MM.1S (cell line): ENCODE measurements around the gene IL13RA2.

ENCODE experiments used
- DNase-seq: peaks from one replicate; pipeline ENCODE4 v3.0.0-alpha.2; 2015
- H2AFZ ChIP-seq: fragments of 300-600 bp; sonication (generic); 2 replicates; pipeline ENCODE4 v1.6.0; 2016; ENCODE audit warnings: antibody characterized with exemption, low read length
- H3F3A ChIP-seq: fragments of 300-600 bp; sonication (generic); 2 replicates; pipeline ENCODE4 v1.6.1; 2016; ENCODE audit warnings: mild to moderate bottlenecking, antibody characterized with exemption, low read length, moderate library complexity, mixed read lengths; ENCODE audit not compliant: insufficient read depth
- H3K27ac ChIP-seq: fragments of 300-600 bp; sonication (generic); 2 replicates; pipeline ENCODE4 v1.5.1; 2016; ENCODE audit warnings: mild to moderate bottlenecking, low read length
- H3K27me3 ChIP-seq: fragments of 300-600 bp; sonication (generic); replicated peaks from 2 replicates; pipeline ENCODE4 v1.6.0; 2016; ENCODE audit warnings: low read length; ENCODE audit not compliant: insufficient read depth
- H3K36me3 ChIP-seq: fragments of 300-600 bp; sonication (generic); replicated peaks from 2 replicates; pipeline ENCODE4 v1.6.1; 2016; ENCODE audit warnings: mild to moderate bottlenecking, low read length, mixed read lengths; ENCODE audit not compliant: insufficient read depth
- H3K4me1 ChIP-seq: fragments of 300-600 bp; sonication (generic); 2 replicates; pipeline ENCODE4 v1.6.1; 2016; ENCODE audit warnings: low read length, mixed read lengths
- H3K4me2 ChIP-seq: fragments of 300-600 bp; sonication (generic); 2 replicates; pipeline ENCODE4 v1.6.0; 2016; ENCODE audit warnings: low read depth, low read length
- H3K4me3 ChIP-seq: fragments of 300-600 bp; sonication (generic); 2 replicates; pipeline ENCODE4 v1.5.1; 2016; ENCODE audit warnings: low read length, mixed read lengths
- H3K79me2 ChIP-seq: fragments of 300-600 bp; sonication (generic); 2 replicates; pipeline ENCODE4 v1.6.1; 2016; ENCODE audit warnings: mixed run types, low read length, mixed read lengths
- H3K9ac ChIP-seq: fragments of 300-600 bp; sonication (generic); 2 replicates; pipeline ENCODE4 v1.6.1; 2016; ENCODE audit warnings: low read length, mixed read lengths
- H3K9me2 ChIP-seq: fragments of 300-600 bp; sonication (generic); replicated peaks from 2 replicates; pipeline ENCODE4 v1.6.1; 2016; ENCODE audit warnings: mild to moderate bottlenecking, low read length, mixed read lengths; ENCODE audit not compliant: insufficient read depth
- H3K9me3 ChIP-seq: fragments of 300-600 bp; sonication (generic); replicated peaks from 2 replicates; pipeline ENCODE4 v1.6.1; 2016; ENCODE audit warnings: mild to moderate bottlenecking, low read length, mixed read lengths; ENCODE audit not compliant: insufficient read depth
- H4K20me1 ChIP-seq: fragments of 300-600 bp; sonication (generic); 2 replicates; pipeline ENCODE4 v1.6.1; 2016; ENCODE audit warnings: mild to moderate bottlenecking, low read length, moderate library complexity, mixed read lengths; ENCODE audit not compliant: insufficient read depth
- EZH2 ChIP-seq: fragments of 300-600 bp; sonication (generic); optimal IDR thresholded peaks from 2 replicates; pipeline ENCODE3; 2017; ENCODE audit warnings: low read depth, mild to moderate bottlenecking, antibody characterized with exemption, low read length, mixed read lengths
- EZH2phosphoT487 ChIP-seq: fragments of 300-600 bp; sonication (generic); IDR thresholded peaks from 2 replicates; pipeline ENCODE4 v1.6.1; 2018; ENCODE audit warnings: antibody characterized with exemption, low read length
- TF ChIP-seq, protein P1 (sequence below): fragments of 300-600 bp; sonication (generic); IDR thresholded peaks from 2 replicates; pipeline ENCODE4 v1.5.1; 2016; ENCODE audit warnings: antibody characterized with exemption, low read length, mixed read lengths

Gene IL13RA2

DNA sequence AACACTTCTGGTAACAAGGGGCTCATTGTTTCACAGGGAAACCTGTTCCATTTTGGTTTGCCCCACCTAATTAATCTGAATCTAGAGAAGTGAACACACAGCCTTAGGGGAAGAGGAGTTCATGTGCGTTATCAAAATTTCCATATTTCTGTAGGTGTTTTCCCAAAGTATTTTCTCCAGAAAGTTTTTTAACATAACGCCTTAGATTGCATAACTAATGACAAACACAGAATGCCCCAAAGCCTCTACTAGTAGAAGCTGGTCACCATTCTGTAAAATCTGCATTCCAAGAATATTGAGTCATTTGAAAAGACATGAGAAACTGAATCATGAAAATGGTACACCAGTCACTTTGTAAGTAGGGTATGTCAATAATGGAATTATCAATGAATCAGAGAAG is 41.1 kb downstream of the IL13RA2 start:
- Histone ChIP-seq H3K9me3 (no peaks in the 10 kb centered on the region), H3K4me2 (no peak overlapping the region), H4K20me1 (no peaks in the 10 kb centered on the region), H3K9ac (no peak overlapping the region), H3K36me3 (no peaks in the 10 kb centered on the region), H3K4me3 (no peak overlapping the region), H3K27ac (no peak overlapping the region), H3K9me2 (no peaks in the 10 kb centered on the region), H3K79me2 (no peaks in the 10 kb centered on the region), H3F3A (no peaks in the 10 kb centered on the region), H2AFZ (no peak overlapping the region), H3K27me3 (no peaks in the 10 kb centered on the region), H3K4me1 (no peaks in the 10 kb centered on the region)
- no peak for DNase-seq
- TF ChIP-seq EZH2 (no peak), EZH2phosphoT487 (no peak)
- TF ChIP-seq, protein P1, sequence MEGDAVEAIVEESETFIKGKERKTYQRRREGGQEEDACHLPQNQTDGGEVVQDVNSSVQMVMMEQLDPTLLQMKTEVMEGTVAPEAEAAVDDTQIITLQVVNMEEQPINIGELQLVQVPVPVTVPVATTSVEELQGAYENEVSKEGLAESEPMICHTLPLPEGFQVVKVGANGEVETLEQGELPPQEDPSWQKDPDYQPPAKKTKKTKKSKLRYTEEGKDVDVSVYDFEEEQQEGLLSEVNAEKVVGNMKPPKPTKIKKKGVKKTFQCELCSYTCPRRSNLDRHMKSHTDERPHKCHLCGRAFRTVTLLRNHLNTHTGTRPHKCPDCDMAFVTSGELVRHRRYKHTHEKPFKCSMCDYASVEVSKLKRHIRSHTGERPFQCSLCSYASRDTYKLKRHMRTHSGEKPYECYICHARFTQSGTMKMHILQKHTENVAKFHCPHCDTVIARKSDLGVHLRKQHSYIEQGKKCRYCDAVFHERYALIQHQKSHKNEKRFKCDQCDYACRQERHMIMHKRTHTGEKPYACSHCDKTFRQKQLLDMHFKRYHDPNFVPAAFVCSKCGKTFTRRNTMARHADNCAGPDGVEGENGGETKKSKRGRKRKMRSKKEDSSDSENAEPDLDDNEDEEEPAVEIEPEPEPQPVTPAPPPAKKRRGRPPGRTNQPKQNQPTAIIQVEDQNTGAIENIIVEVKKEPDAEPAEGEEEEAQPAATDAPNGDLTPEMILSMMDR = no peak

- H3K4me2 ChIP-seq = no peak overlapping the region
- no peaks in the 10 kb centered on the region for H3K9me2 ChIP-seq
- H3K9ac ChIP-seq = no peak overlapping the region
- H3K27me3 ChIP-seq = no peaks in the 10 kb centered on the region
- no peaks in the 10 kb centered on the region for H3F3A ChIP-seq
- H4K20me1 ChIP-seq = no peaks in the 10 kb centered on the region
- H3K27ac ChIP-seq = no peak overlapping the region
- TF ChIP-seq EZH2 (no peak), EZH2phosphoT487 (no peak)
- TF ChIP-seq, protein P1 = no peak
- no peak overlapping the region for H2AFZ ChIP-seq
- H3K4me1 ChIP-seq = no peaks in the 10 kb centered on the region
- H3K36me3 ChIP-seq = no peaks in the 10 kb centered on the region
- H3K4me3 ChIP-seq = no peak overlapping the region
- no peaks in the 10 kb centered on the region for H3K79me2 ChIP-seq
- no peaks in the 10 kb centered on the region for H3K9me3 ChIP-seq
- DNase-seq = no peak
These were observed 44.4 kb downstream of the IL13RA2 start for GRCh38 chrX:114973013-114973412.

GRCh38 chrX:114970806-114971205 is 46.6 kb downstream of the IL13RA2 start:
- Histone ChIP-seq H3K79me2 (no peaks in the 10 kb centered on the region), H3K9me2 (no peaks in the 10 kb centered on the region), H3K9me3 (no peaks in the 10 kb centered on the region), H3K9ac (no peak overlapping the region), H3K4me1 (peaks cover 9% of the 10 kb centered on the region; the same call in 1 of the 2 replicates), H3K27me3 (no peaks in the 10 kb centered on the region), H3K36me3 (no peaks in the 10 kb centered on the region), H3F3A (no peaks in the 10 kb centered on the region), H3K4me3 (no peak overlapping the region), H3K27ac (no peak overlapping the region), H2AFZ (no peak overlapping the region), H3K4me2 (no peak overlapping the region), H4K20me1 (no peaks in the 10 kb centered on the region)
- no peak for DNase-seq
- TF ChIP-seq, protein P1 = no peak
- TF ChIP-seq EZH2phosphoT487 = no peak
- TF ChIP-seq EZH2 = no peak
